ENCODE measurements around the gene NGFR. TPM values are rescaled to one million over a fixed set of nuclear protein-coding genes. Genes with fewer than 3 reads are reported as not detected.

NGFR gene
- total and polyA plus RNA-seq, 2 donors (not counting 1 experiment from before 2014, with no cell fraction given) = 0.31 to 1.6 TPM

- DNase-seq = peak; percentile 13
Measured at GRCh38 chr17:49554694-49555494, 59.8 kb downstream of the NGFR start.

More at GRCh38 chr17:49554694-49555494, 59.8 kb downstream of the NGFR start:
- H3K4me3 Mint-ChIP-seq = no peak overlapping the region
- CTCF ChIA-PET = interaction anchor here (0.8 to 5.6 kb wide), 11 partner anchors 10 to 264 kb away, joined by 3 to 152 read pairs (median 7); partner anchors contain the start of gene PHB1
- no peak for TF ChIP-seq CTCF (IDR thresholded peaks at IDR 0.05)
- TF ChIP-seq EZH2 (IDR thresholded peaks at IDR 0.05; ENCODE audit: borderline replicate concordance, insufficient read depth, low read depth, low read length, poor library complexity, severe bottlenecking) = no peak
- H3K9me3 Mint-ChIP-seq (ENCODE audit: insufficient read depth) = no peaks in the 10 kb centered on the region
- Histone ChIP-seq H3K79me2 (ENCODE audit: control insufficient read depth, insufficient read depth, low read length) (no peaks in the 10 kb centered on the region), H2AFZ (ENCODE audit: insufficient read depth, low read depth, low read length, poor library complexity, severe bottlenecking) (no peak overlapping the region), H3K4me3 (ENCODE audit: control extremely low read depth in 1 of 5, extremely low read depth in 1 of 5, insufficient read depth in 1 of 5, low read depth in 2 of 5, low read length in 4 of 5) (no peak overlapping the region), H3K9me3 (ENCODE audit: control extremely low read depth in 1 of 3, control insufficient read depth in 2 of 3, insufficient read depth in 1 of 3, low read length in 2 of 3) (peaks cover 0 to 3% (median 0%) of the 10 kb centered on the region in 3 donors), H3K36me3 (replicated peaks in 1 of 2; ENCODE audit: control extremely low read depth in 1 of 2, control insufficient read depth in 1 of 2, extremely low read depth in 1 of 2, insufficient read depth in 2 of 2, low read length in 1 of 2) (no peaks in the 10 kb centered on the region), H3K27ac (ENCODE audit: low read length in 2 of 2) (no peak overlapping the region), H3K4me2 (replicated peaks; ENCODE audit: low read depth, low read length, poor library complexity, severe bottlenecking) (no peak overlapping the region), H3K9ac (ENCODE audit: low read length) (no peak overlapping the region), H3K4me1 (ENCODE audit: control insufficient read depth in 2 of 2, insufficient read depth in 2 of 2, low read length in 2 of 2) (peaks cover 0 to 6% of the 10 kb centered on the region in 2 donors), H3K27me3 (replicated peaks in 1 of 4; ENCODE audit: control extremely low read depth in 1 of 4, control insufficient read depth in 3 of 4, insufficient read depth in 4 of 4, low read length in 3 of 4) (peaks cover 0 to 7% (median 0%) of the 10 kb centered on the region in 4 experiments), H4K20me1 (ENCODE audit: control insufficient read depth, insufficient read depth, low read length, poor library complexity, severe bottlenecking) (no peaks in the 10 kb centered on the region)
- WGBS (ENCODE audit: insufficient coverage) = 86% methylated on average over 13 of the region's 14 CpGs
- peaks cover 1% of the 10 kb centered on the region for H3K4me1 Mint-ChIP-seq
- intact Hi-C loops (cut with micrococcal nuclease) = no loop called here
- no peak for ATAC-seq (ENCODE audit: low read depth)
- H3K27ac Mint-ChIP-seq = no peak overlapping the region
- POLR2A ChIA-PET = no interaction called here
- H3K27me3 Mint-ChIP-seq = peaks cover 5% of the 10 kb centered on the region
